GM23248 (cell line): Measurements from ENCODE around the gene UNC5A. TPM values are rescaled to one million over a fixed set of nuclear protein-coding genes. Genes with fewer than 3 reads are reported as not detected.

Experiments
- DNase-seq: peaks from one replicate; pipeline ENCODE4 v3.0.0-alpha.2; 2015
- H2AFZ ChIP-seq: fragments of 200-600 bp; sonication (generic); 2 replicates; pipeline ENCODE4 v1.6.1; 2016; ENCODE audit warnings: antibody characterized with exemption
- H3F3A ChIP-seq: fragments of 200-600 bp; sonication (generic); 2 replicates; pipeline ENCODE4 v1.6.1; 2016; ENCODE audit warnings: mild to moderate bottlenecking, antibody characterized with exemption, mixed run types; ENCODE audit not compliant: insufficient read depth
- H3K27ac ChIP-seq: fragments of 200-600 bp; sonication (generic); 2 replicates; pipeline ENCODE4 v1.5.1; 2016; ENCODE audit warnings: mild to moderate bottlenecking
- H3K27me3 ChIP-seq: fragments of 200-600 bp; sonication (generic); replicated peaks from 2 replicates; pipeline ENCODE4 v1.6.1; 2016; ENCODE audit warnings: mild to moderate bottlenecking; ENCODE audit not compliant: insufficient read depth
- H3K36me3 ChIP-seq: fragments of 200-600 bp; sonication (generic); 2 replicates; pipeline ENCODE4 v1.6.1; 2016; ENCODE audit warnings: low read depth, mild to moderate bottlenecking
- H3K4me1 ChIP-seq: fragments of 200-600 bp; sonication (generic); 2 replicates; pipeline ENCODE4 v1.6.1; 2016; ENCODE audit warnings: mild to moderate bottlenecking; ENCODE audit not compliant: insufficient read depth
- H3K4me2 ChIP-seq: fragments of 200-600 bp; sonication (generic); one replicate; pipeline ENCODE4 v1.6.1; 2016; ENCODE audit warnings: mild to moderate bottlenecking; ENCODE audit not compliant: unreplicated experiment
- H3K4me3 ChIP-seq: fragments of 200-600 bp; sonication (generic); 2 replicates; pipeline ENCODE4 v1.5.1; 2016; ENCODE audit warnings: mild to moderate bottlenecking
- H3K79me2 ChIP-seq: fragments of 200-600 bp; sonication (generic); 2 replicates; pipeline ENCODE4 v1.6.1; 2016; ENCODE audit warnings: mild to moderate bottlenecking; ENCODE audit not compliant: insufficient read depth
- H3K9ac ChIP-seq: fragments of 200-600 bp; sonication (generic); 2 replicates; pipeline ENCODE4 v1.6.1; 2016; ENCODE audit warnings: mild to moderate bottlenecking
- H3K9me2 ChIP-seq: fragments of 200-600 bp; sonication (generic); 2 replicates; pipeline ENCODE4 v1.6.1; 2016; ENCODE audit warnings: mixed run types, mild to moderate bottlenecking, moderate library complexity; ENCODE audit not compliant: insufficient read depth
- H3K9me3 ChIP-seq: fragments of 200-600 bp; sonication (generic); one replicate; pipeline ENCODE4 v1.6.1; 2017; ENCODE audit warnings: low read depth
- H4K20me1 ChIP-seq: fragments of 200-600 bp; sonication (generic); 2 replicates; pipeline ENCODE4 v1.6.0; 2016; ENCODE audit not compliant: insufficient read depth
- EZH2 ChIP-seq: fragments of 200-600 bp; sonication (generic); IDR thresholded peaks from 2 replicates; pipeline ENCODE4 v1.6.1; 2018; ENCODE audit warnings: antibody characterized with exemption, mild to moderate bottlenecking; ENCODE audit not compliant: insufficient read depth, poor library complexity, severe bottlenecking
- EZH2phosphoT487 ChIP-seq: fragments of 200-600 bp; sonication (generic); IDR thresholded peaks from 2 replicates; pipeline ENCODE4 v1.6.1; 2018; ENCODE audit warnings: antibody characterized with exemption, moderate library complexity, mild to moderate bottlenecking, low read depth; ENCODE audit not compliant: insufficient read depth
- WGBS, 2 experiments: methylation state at CpG; one replicate each; pipeline ENCODE4 v1.1.6; 2015 to 2017; ENCODE audit warnings: low lambda C conversion rate in 2 of 2, low coverage in 1 of 2; ENCODE audit errors: missing lambda C conversion rate in 2 of 2; 5-methylcytosine and 5-hydroxymethylcytosine counted together
- in situ Hi-C: fragments of 300-500 bp; cut with MboI; formaldehyde crosslinking; loops from 2 replicates; pipeline ENCODE4 v1.15.0; 2020
- polyA plus RNA-seq: library from polyadenylated mRNA; unstranded; fragments of >200 nt; fragmentation: Nextera tagmentation; extraction: Ambion mirVana; gene quantifications from 2 replicates; pipeline ENCODE4 v1.2.1, GENCODE V29; 2016
- total RNA-seq: library from RNA; depleted of rRNA; stranded (reverse); fragments of >200 nt; shearing (Covaris generic); gene quantifications from 2 replicates; pipeline ENCODE4 v1.2.3, GENCODE V29; 2014

Gene UNC5A
- total and polyA plus RNA-seq, 2 experiments from 2014 or later, result not detected

GRCh38 chr5:176915906-176916305, 105.5 kb downstream of the UNC5A start:
- DNase-seq, result no peak
- H3K9me2 ChIP-seq, result no peaks in the 10 kb centered on the region
- no peaks in the 10 kb centered on the region for H3K4me1 ChIP-seq
- no peak overlapping the region for H3K27ac ChIP-seq
- H3K36me3 ChIP-seq, result no peaks in the 10 kb centered on the region
- H3K9ac ChIP-seq, result no peak overlapping the region
- no peak overlapping the region for H3K4me2 ChIP-seq
- H3F3A ChIP-seq, result no peaks in the 10 kb centered on the region
- in situ Hi-C loops, result no loop called here
- no peak overlapping the region for H2AFZ ChIP-seq
- peaks cover 29% of the 10 kb centered on the region for H3K79me2 ChIP-seq
- H4K20me1 ChIP-seq, result 0 out of 2 replicates have a peak, but pooled peaks cover 4% of the 10 kb centered on the region
- no peak for TF ChIP-seq EZH2phosphoT487
- TF ChIP-seq EZH2, result no peak
- H3K4me3 ChIP-seq, result no peak overlapping the region
- no peaks in the 10 kb centered on the region for H3K9me3 ChIP-seq
- 47 to 50% methylated on average over 2 of the region's 2 CpGs for WGBS, 2 experiments
- no peaks in the 10 kb centered on the region for H3K27me3 ChIP-seq

DNA sequence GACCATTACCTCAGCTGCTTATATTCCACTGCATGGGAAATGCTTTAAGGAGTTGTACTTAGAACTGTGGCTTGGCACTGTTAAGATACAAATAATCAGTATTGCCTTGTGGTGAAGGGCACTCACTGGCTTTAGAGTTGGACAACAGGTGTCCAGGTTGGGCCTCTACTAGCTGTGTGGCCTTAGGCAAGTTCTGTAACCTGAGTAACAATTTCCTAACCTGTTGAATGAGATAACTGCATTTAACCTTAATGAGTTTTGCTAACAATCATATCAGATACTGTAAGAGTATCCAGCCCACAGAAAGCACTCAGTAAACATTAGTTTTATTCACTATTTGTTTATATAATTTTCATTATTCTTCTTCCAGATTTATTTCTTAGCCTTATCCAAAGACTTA, 106.0 kb downstream of the UNC5A start:
- DNase-seq, result no peak
- Histone ChIP-seq H3K27ac (no peak overlapping the region), H2AFZ (no peak overlapping the region), H3K79me2 (peaks cover 29% of the 10 kb centered on the region), H3K9me3 (no peaks in the 10 kb centered on the region), H4K20me1 (0 out of 2 replicates have a peak, but pooled peaks cover 4% of the 10 kb centered on the region), H3K4me3 (no peak overlapping the region), H3K4me2 (no peak overlapping the region), H3K9ac (no peak overlapping the region), H3F3A (no peaks in the 10 kb centered on the region), H3K4me1 (no peaks in the 10 kb centered on the region), H3K9me2 (no peaks in the 10 kb centered on the region), H3K27me3 (no peaks in the 10 kb centered on the region), H3K36me3 (no peaks in the 10 kb centered on the region)
- in situ Hi-C loops, result no loop called here
- no peak for TF ChIP-seq EZH2
- no peak for TF ChIP-seq EZH2phosphoT487

DNA sequence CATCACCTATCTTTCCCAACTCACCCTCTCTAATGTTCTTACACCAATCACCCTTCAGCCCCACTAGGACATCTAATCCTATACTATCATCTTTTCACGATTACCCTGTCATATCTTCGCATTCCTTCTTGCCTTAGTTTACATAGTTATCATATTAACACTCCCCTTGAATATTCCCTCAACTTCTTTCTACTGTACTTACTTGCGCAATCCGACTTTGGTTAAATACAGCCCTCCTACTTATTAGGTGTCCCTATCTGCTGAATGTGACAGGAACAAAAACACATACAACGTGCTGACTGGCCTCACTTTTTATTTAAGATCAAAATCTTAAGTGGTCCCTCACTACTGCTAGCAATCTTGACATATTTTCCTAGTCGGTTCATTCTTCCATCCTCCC, 108.3 kb downstream of the UNC5A start:
- 98 to 99% methylated on average over 6 of the region's 6 CpGs for WGBS, 2 experiments
- TF ChIP-seq EZH2phosphoT487 (no peak), EZH2 (no peak)
- Histone ChIP-seq H3K9ac (no peak overlapping the region), H3K9me2 (no peaks in the 10 kb centered on the region), H2AFZ (no peak overlapping the region), H3K27me3 (no peaks in the 10 kb centered on the region), H3K79me2 (peaks cover 29% of the 10 kb centered on the region), H3K9me3 (no peaks in the 10 kb centered on the region), H3K36me3 (no peaks in the 10 kb centered on the region), H3K27ac (no peak overlapping the region), H3F3A (no peaks in the 10 kb centered on the region), H3K4me1 (no peaks in the 10 kb centered on the region), H3K4me2 (no peak overlapping the region), H4K20me1 (0 out of 2 replicates have a peak, but pooled peaks cover 4% of the 10 kb centered on the region), H3K4me3 (no peak overlapping the region)
- in situ Hi-C loops, result no loop called here
- DNase-seq, result no peak

DNA sequence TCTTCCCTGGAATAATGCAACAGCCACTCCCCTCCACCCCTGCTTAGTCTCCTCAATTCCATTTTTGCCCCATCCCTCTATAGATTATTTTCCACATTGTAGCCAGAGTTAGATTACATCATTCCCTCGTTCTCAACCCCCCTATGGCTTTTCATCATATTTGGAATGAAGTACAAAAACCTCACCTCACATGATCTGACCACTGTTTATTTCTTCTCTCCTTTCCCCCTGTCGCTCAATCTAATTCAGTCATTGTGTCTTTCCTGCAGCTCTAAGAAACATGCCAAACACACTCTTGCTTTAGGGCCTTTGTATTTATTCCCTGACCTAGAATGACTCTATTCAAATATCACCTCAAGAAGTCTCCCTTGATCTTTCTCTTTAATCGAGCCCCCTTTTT, 111.4 kb downstream of the UNC5A start:
- no peaks in the 10 kb centered on the region for H3K4me1 ChIP-seq
- DNase-seq, result no peak

GRCh38 chr5:176922817-176923216, 112.5 kb downstream of the UNC5A start:
- H3K4me1 ChIP-seq, result no peaks in the 10 kb centered on the region
- H3K9me2 ChIP-seq, result no peaks in the 10 kb centered on the region
- H3K4me2 ChIP-seq, result no peak overlapping the region
- H4K20me1 ChIP-seq, result no peaks in the 10 kb centered on the region
- H3K79me2 ChIP-seq, result peaks cover 27% of the 10 kb centered on the region
- DNase-seq, result no peak
- WGBS, 2 experiments, result 97 to 100% methylated on average over 2 of the region's 2 CpGs
- no peak overlapping the region for H2AFZ ChIP-seq
- in situ Hi-C loops, result no loop called here
- no peaks in the 10 kb centered on the region for H3K36me3 ChIP-seq
- H3K27me3 ChIP-seq, result no peaks in the 10 kb centered on the region
- no peaks in the 10 kb centered on the region for H3F3A ChIP-seq
- H3K27ac ChIP-seq, result no peak overlapping the region
- TF ChIP-seq EZH2phosphoT487 (no peak), EZH2 (no peak)
- no peaks in the 10 kb centered on the region for H3K9me3 ChIP-seq
- H3K4me3 ChIP-seq, result no peak overlapping the region
- H3K9ac ChIP-seq, result no peak overlapping the region

More for the DNA sequence above, 111.4 kb downstream of the UNC5A start:
- in situ Hi-C loops, result no loop called here
- Histone ChIP-seq H3K4me2 (no peak overlapping the region), H3K36me3 (no peaks in the 10 kb centered on the region), H3K9me3 (no peaks in the 10 kb centered on the region), H3K4me3 (no peak overlapping the region), H3K9ac (no peak overlapping the region), H3F3A (no peaks in the 10 kb centered on the region), H3K27ac (no peak overlapping the region), H4K20me1 (no peaks in the 10 kb centered on the region), H3K79me2 (peaks cover 27% of the 10 kb centered on the region), H3K27me3 (no peaks in the 10 kb centered on the region), H3K9me2 (no peaks in the 10 kb centered on the region), H2AFZ (no peak overlapping the region)
- TF ChIP-seq EZH2phosphoT487 (no peak), EZH2 (no peak)
- 79 to 86% methylated on average over 3 of the region's 3 CpGs for WGBS, 2 experiments
